SK-N-SH treated with all-trans-retinoic acid at 6 μM for 48 hours (cell line): ENCODE measurements around the gene LYPD4.

Experiments
- ISL1 ChIP-seq: fragments of 250-450 bp; sonication (Bioruptor Pico); IDR thresholded peaks from 2 replicates; pipeline ENCODE4 v2.1.2; 2022; ENCODE audit warnings: mild to moderate bottlenecking, moderate library complexity
- OSR1 ChIP-seq: fragments of 250-450 bp; sonication (Bioruptor Pico); IDR thresholded peaks from 2 replicates; pipeline ENCODE4 v1.8.0; 2022; ENCODE audit warnings: moderate library complexity, mild to moderate bottlenecking, inconsistent platforms
- TOX ChIP-seq: fragments of 250-450 bp; sonication (Bioruptor Pico); IDR thresholded peaks from 2 replicates; pipeline ENCODE4 v1.8.0; 2021; ENCODE audit warnings: mild to moderate bottlenecking, moderate library complexity, borderline replicate concordance
- ZFP30 ChIP-seq: fragments of 450-650 bp; formaldehyde crosslinking; IDR thresholded peaks from 2 replicates; pipeline ENCODE4 v1.5.0; 2022; ENCODE audit warnings: mild to moderate bottlenecking, moderate library complexity
- ZNF8 ChIP-seq: fragments of 450-650 bp; formaldehyde crosslinking; IDR thresholded peaks from 2 replicates; pipeline ENCODE4 v1.5.0; 2020; ENCODE audit warnings: mild to moderate bottlenecking, moderate library complexity

- TF ChIP-seq OSR1 (no peak), ISL1 (no peak), ZNF8 (CRISPR knock-in tag) (no peak), TOX (CRISPR knock-in tag) (no peak), ZFP30 (CRISPR knock-in tag) (no peak)
Measured at GRCh38 chr19:41796362-41796761, 48.1 kb downstream of the LYPD4 start, which contains the start of gene CEACAM3.
